ENCODE measurements around the gene AMOTL2. TPM values are rescaled to one million over a fixed set of nuclear protein-coding genes. Genes with fewer than 3 reads are reported as not detected.

The AMOTL2 gene
- total RNA-seq, 1 donor from 2014 or later = 79.2 TPM

DNA sequence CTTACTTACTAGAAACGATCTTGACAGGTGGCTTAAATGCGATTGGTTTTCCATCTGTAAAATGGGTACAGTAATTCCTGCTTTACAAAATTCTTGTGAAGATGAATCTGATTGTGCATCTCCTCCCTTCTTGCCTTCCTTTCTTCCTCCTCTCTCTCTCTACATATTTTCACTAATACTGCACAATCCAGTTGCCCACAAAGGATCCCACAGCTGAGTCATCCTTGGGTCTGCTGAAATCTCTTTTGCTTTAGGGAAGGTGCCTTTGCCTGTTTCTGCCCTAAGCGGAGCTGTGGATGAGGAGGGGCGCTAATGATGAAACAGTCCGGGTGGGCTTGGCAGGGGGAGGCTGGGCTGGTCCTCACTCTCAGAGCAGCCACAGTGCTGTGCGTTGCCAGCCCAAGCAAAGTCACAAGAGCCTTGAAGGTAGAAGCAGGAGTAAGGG, 46.1 kb downstream of the AMOTL2 start:
- Mint-ChIP-seq H3K9me3 (no peaks in the 10 kb centered on the region), H3K4me3 (no peak overlapping the region), H3K36me3 (no peaks in the 10 kb centered on the region), H3K27ac (peak overlapping the region; percentile 31), H3K4me1 (ENCODE audit: unreplicated experiment) (peaks cover 27% of the 10 kb centered on the region), H3K27me3 (peaks cover 3% of the 10 kb centered on the region)
- TF ChIP-seq, protein P1, sequence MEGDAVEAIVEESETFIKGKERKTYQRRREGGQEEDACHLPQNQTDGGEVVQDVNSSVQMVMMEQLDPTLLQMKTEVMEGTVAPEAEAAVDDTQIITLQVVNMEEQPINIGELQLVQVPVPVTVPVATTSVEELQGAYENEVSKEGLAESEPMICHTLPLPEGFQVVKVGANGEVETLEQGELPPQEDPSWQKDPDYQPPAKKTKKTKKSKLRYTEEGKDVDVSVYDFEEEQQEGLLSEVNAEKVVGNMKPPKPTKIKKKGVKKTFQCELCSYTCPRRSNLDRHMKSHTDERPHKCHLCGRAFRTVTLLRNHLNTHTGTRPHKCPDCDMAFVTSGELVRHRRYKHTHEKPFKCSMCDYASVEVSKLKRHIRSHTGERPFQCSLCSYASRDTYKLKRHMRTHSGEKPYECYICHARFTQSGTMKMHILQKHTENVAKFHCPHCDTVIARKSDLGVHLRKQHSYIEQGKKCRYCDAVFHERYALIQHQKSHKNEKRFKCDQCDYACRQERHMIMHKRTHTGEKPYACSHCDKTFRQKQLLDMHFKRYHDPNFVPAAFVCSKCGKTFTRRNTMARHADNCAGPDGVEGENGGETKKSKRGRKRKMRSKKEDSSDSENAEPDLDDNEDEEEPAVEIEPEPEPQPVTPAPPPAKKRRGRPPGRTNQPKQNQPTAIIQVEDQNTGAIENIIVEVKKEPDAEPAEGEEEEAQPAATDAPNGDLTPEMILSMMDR (conservative IDR thresholded peaks at IDR 0.05) = no peak
- no peak for DNase-seq (ENCODE audit: extremely low spot score, unreplicated experiment)

DNA sequence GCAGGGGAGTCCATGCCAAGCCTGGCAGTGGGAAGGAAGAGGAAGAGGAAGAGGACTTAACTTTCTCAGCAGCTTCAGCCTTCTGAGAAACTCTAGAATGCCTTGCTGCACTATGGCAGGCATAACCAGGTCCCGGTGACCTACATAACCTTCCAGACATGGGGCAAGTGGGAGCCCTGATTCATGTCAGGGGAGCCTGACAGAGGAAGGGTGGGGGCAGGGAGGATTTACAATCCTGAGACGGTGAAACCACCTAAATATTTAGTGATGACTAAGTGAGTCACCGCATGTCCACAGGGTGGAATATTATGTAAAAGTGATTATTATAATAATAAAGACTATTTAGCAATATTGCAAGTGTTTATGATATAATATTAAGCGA, 46.7 kb downstream of the AMOTL2 start:
- no peak for DNase-seq (ENCODE audit: extremely low spot score, unreplicated experiment)
- no peaks in the 10 kb centered on the region for H3K9me3 Mint-ChIP-seq
- H3K36me3 Mint-ChIP-seq = no peaks in the 10 kb centered on the region
- peaks cover 3% of the 10 kb centered on the region for H3K27me3 Mint-ChIP-seq
- H3K27ac Mint-ChIP-seq = no peak overlapping the region
- TF ChIP-seq, protein P1 (conservative IDR thresholded peaks at IDR 0.05) = no peak
- peaks cover 25% of the 10 kb centered on the region for H3K4me1 Mint-ChIP-seq (ENCODE audit: unreplicated experiment)
- no peak overlapping the region for H3K4me3 Mint-ChIP-seq

DNA sequence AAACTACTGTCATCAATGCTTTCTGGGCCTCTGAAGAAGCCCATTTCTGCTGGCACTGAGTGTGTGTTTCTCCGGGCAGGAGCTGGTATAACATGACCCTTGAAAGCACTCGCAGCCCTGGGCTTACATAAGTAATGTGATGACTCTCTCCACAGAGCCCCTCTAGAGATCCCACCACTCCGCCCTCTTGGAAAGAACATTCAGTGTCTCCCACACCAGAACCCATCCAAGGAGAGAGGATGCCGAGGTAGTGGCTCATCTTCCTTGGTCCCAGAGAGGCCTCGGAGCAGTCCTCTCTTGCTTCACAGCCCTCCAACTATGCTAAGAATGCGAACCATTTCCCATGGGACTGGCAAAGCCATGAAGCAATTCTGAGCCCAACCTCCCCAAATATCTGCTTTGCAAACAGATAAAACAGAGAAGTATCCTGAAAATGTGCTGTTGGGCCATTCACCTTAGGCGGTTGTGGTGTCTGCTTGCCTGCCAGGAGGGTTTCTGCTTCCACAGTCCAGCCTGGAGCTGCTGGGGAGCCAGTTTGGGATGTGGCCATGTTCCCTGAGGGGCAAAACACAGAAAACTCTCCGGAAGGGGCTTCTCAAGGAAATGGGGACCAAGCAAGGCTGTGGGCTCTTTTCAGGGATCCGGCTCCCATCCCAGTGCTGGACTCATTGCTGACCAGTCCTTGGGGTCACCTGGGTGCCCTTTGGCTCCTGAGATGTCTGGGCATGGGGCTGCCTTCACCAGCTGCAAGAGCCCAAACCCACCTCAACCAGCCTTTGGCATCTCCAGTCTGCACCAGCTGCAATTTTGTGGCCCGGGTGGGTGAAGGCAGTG, 47.3 kb downstream of the AMOTL2 start:
- Mint-ChIP-seq H3K4me1 (ENCODE audit: unreplicated experiment) (peaks cover 19% of the 10 kb centered on the region), H3K4me3 (peak overlapping the region; percentile 41), H3K27ac (peak overlapping the region; percentile 86), H3K9me3 (no peaks in the 10 kb centered on the region), H3K27me3 (peaks cover 3% of the 10 kb centered on the region), H3K36me3 (no peaks in the 10 kb centered on the region)
- TF ChIP-seq, protein P1 (conservative IDR thresholded peaks at IDR 0.05) = no peak
- DNase-seq (ENCODE audit: extremely low spot score, unreplicated experiment) = peak; percentile 62

DNA sequence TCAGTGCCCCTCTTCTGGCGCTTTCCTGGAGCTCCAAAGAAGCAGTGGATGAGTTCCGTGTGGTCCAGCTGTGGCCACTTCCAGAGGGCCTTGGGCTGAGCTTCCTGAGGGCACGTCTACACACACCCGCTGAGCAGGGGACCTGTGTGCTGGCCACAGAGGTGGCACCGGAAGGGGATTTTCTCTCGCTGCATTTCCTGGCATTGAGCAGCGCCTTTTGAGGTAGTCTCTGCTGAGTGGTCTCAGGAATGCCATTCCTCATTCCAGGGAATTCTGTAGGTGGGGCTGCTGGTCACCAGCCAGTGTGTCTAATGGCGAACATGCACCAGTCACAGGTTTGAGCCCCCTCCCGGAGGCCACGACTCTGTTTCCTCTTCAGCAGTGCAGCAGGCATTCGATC, 48.1 kb downstream of the AMOTL2 start:
- Mint-ChIP-seq H3K36me3 (no peaks in the 10 kb centered on the region), H3K27ac (no peak overlapping the region), H3K4me1 (ENCODE audit: unreplicated experiment) (peaks cover 10% of the 10 kb centered on the region), H3K4me3 (no peak overlapping the region), H3K9me3 (no peaks in the 10 kb centered on the region), H3K27me3 (peaks cover 3% of the 10 kb centered on the region)
- TF ChIP-seq, protein P1 (conservative IDR thresholded peaks at IDR 0.05) = no peak
- no peak for DNase-seq (ENCODE audit: extremely low spot score, unreplicated experiment)

DNA sequence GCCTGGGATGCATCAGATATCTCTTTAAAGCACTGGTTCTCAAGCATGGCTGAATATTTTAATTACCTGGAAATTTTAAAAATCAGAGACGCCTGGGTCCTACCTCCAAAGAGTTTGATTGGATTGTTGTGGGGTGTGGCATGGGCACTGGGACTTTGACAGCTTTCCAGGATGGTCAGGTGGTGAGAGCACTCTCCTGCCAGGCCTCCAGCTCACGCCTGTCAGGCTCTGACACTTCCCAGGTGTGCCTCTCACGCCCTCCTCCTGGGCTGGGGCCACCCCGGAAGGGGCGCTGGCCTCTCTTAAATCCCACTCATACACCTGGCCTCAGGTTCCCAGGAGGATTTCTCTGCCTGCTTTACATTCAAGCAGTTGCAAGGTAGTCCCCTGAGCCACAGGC, 48.5 kb downstream of the AMOTL2 start:
- DNase-seq (ENCODE audit: extremely low spot score, unreplicated experiment) = no peak
- Mint-ChIP-seq H3K4me1 (ENCODE audit: unreplicated experiment) (peaks cover 9% of the 10 kb centered on the region), H3K4me3 (no peak overlapping the region), H3K27ac (no peak overlapping the region), H3K27me3 (peaks cover 3% of the 10 kb centered on the region), H3K9me3 (no peaks in the 10 kb centered on the region), H3K36me3 (no peaks in the 10 kb centered on the region)
- TF ChIP-seq, protein P1 (conservative IDR thresholded peaks at IDR 0.05) = no peak

Measured in type B pancreatic cell (in vitro differentiated cells).